NCI-H1105 treated with DMSO at 0.1 percent for 48 hours (cell line): Measurements from ENCODE around the gene FCRL4.
"Not testable (repeated sequence)": the region's sequence is repeated elsewhere in the genome, so short reads cannot be mapped to it uniquely, and the experiment has no call there.

ENCODE experiments used
- DNase-seq: peaks from one replicate; lab custom pipeline; 2025; lab: John Stamatoyannopoulos, UW

The FCRL4 gene

DNA sequence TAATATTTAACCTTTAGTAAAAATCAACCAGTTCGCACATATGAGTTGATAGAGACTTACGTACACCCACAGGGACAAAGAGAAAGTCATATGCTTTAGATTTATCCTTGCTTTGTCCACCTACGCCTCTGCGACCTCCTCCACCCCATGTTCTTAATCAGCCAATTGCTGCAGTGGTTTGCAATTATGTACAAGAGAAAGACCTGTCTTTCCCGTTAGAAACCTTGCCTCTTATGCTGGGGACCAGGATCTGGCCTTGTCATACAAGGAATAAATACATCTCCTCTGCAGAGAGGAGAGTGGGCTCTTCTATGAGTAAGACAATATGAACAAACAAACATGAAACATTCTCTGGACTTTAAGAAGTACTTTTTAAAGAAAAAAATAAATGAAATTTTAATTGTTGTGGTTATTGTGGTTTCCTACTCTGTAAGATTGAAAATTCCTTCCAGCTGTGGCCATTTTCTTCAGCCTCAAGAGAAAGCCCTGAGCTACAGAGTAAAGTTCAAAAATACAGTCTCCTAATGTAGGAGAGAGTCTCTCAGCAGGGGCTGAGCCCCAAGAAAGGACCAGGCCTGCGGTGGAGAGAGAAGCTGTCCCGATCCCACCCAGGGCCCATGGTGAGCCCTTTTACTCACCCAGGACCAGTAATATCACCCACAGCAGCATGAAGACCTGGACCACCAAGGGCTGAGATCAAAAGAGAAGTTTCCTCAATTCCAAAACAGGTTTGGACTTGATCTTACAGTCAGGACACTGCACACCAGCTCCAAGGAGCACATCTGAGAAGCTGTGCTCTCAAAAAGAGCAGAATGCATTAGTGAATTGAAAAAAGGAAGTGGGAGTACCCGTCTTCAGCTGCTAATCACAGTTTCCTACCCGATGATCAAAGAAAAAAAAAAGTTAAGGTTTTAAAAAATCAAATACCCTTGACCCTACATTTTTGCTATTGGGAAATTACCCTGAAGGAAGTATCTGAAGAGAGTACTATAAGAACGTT lies 45.9 kb downstream of the FCRL4 start, which contains the start of gene FCRL5:
Gene FCRL5 (minus strand): TSS at position 822 of the 1,000 bp plus-strand sequence. CDS start 153 bp downstream, at position 669.
- no peak for DNase-seq

DNA sequence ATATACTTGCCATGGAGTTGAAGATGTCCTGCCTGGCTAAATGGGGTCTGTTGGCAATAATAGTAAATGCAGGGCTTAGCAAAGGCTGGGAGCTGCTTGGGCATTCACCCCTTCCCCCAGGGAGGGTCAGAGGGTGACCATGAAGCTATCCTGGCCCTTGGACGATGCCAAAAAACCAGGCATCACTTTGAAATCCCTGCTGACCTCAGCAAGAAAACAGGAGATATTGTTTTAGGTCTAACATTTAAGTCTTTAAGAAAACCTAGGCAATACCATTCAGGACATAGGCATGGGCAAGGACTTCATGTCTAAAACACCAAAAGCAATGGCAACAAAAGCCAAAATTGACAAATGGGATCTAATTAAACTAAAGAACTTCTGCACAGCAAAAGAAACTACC lies 49.8 kb downstream of the FCRL4 start:
- DNase-seq: not testable (repeated sequence)

DNA sequence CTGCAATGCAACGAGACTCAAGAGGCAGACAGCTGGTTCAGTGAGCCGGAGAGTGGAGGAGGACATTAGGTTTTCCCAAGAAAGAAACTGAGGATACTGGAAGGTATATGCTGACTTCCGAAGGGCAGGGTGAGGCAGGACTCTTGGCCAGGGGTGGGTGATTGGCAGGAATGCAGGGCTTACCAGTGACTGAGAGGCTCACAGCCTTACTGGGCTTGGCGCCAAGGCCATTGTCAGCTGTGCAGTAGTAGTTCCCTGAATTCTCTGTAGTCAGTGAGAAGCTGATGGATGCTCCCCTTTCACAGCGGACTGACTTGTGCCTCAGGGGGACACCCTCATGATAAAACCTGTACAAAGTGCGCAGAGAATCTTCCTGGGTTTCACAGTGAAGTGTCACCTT lies 55.2 kb downstream of the FCRL4 start:
- peak; percentile 71 for DNase-seq

DNA sequence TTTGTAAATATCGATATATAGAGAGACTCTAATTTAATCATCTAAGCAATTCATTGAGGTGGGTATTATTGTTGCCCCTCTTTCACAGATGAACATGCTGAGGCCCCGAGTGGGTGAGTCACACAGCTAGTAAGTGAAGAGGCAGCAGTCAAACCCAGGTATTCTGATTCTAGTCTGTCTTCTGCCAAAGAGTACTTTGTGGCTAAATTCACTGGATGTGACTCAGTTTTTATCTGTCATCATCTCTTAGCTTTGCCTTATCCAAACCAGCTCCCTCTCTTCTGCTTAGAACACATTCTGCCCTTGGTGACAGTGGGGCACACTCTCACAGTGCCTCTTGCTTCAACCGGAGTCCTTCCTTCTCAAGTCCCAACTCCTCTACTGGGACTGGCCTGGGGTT lies 57.0 kb downstream of the FCRL4 start:
- no peak for DNase-seq

DNA sequence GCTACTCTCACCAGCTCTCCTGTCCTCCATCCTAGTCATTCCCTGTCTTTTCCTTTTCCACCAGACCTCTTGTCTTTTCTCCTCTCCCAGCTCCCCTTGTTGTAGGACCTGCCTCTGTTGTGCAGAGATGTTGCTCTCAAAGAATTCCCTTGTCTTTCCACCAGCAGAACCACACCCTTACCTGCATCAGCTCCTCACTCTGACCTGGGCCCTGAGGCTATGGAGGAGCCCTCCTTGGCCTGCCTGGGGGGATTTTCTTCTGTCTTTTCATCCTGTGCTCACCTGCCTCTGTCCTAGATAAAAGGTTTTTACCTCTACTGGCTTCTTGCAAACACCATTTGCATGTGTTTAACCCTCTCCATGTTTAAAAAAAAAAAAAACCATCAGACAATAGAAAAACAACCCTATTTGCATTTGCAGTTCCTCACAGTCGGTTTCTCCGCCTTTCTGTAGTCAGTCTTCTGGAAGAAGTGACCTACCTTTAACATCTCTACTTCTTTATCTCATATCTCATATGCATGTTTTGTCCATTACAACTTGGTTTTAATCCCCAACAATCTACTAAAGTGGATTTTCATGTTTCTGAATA lies 57.6 kb downstream of the FCRL4 start:
- DNase-seq: no peak

DNA sequence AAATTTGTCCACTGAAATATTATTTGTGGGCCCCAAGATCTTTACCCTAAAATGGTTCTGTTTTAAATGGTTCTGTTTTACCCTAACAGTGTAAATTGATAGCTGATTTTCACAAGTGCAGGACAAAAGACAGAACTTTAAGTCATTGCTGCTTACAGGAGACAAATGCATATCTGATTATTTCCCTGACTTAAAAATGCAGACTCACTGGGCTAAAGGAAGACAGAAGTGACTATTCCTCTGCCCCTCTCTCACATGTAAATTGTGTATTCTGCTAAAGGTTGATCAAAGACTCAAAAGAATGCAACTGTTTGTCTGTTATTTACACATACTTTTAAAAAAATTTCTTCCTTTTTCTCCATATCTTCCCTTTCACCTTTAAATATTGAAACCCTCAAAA lies 58.3 kb downstream of the FCRL4 start:
- no peak for DNase-seq

DNA sequence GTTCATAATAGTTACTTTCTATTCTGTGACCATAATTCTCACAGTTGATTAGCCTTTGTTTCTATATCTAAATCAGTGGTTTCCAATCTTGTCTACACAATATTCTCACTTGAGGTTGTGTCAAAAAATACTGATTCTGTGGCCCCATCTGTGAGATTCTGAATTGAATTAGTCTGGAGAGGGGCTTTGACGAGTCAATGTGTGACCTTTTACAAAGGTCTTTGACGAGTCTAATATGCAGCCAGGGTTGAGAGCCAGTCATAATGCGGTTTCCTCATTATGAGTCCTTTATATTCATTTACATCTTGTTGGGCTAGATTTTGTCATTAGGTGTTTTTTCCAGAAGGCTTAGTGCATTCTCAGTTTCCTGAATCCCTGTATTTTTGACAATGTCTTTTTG lies 65.3 kb downstream of the FCRL4 start:
- DNase-seq: no peak

DNA sequence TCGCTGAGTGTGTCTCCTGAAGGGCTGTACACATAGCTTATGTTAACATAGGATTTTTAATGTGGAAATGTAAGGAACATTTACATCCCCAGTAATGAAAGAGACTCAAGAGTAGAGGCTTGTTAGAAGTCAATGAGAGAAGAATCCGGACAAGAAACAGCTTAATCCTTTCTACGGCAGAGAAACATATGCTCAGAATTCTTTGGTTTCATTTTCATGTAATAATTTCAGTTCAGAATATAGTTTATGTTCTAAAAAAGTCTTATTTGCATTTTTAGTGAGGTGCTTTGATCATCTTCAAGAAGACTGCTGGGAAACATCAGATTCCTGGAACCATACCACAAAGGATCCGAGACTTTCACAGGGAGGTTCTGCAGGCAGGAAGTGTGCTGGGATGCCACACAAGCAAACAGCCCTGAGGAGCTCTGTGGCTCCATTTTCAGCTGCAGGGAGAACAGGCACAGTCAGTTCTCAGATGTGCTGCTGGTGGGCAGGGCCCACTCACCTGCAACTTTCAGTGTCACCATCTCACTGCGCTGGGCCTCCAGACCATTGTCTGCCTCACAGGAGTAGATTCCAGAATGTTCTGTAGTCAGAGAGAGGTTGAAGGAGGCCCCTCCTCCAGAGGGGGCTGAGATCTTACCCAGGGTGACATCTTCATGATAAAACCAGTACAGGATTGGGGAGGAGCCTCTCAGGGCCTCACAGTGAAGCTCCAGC lies 74.0 kb downstream of the FCRL4 start:
- DNase-seq: no peak
